B cell (primary cell): ENCODE measurements around the gene LATS1. TPM values are rescaled to one million over a fixed set of nuclear protein-coding genes. Genes with fewer than 3 reads are reported as not detected.

Source experiments
- ATAC-seq: fragments of 200-7000 bp; cut with Tn5 transposase; one replicate; pipeline ENCODE4 v1.10.0; 2021; ENCODE audit warnings: low read depth, mild to moderate bottlenecking, moderate number of reproducible peaks, moderate library complexity
- CTCF ChIA-PET: fragments of 350-600 bp; sonication (Branson Sonifier 250); formaldehyde crosslinking; loops from one replicate; lab custom pipeline; 2021; ENCODE audit warnings: antibody characterized with exemption, inconsistent platforms; lab: Charles Lee
- POLR2A ChIA-PET: fragments of 350-600 bp; sonication (Branson Sonifier 250); formaldehyde crosslinking; loops from one replicate; lab custom pipeline; 2021; ENCODE audit warnings: antibody characterized with exemption; lab: Charles Lee
- DNase-seq: peaks from one replicate; pipeline ENCODE4 v3.0.0; 2013
- H2AFZ ChIP-seq: 2 replicates; pipeline ENCODE4 v1.6.1; 2012; ENCODE audit warnings: mild to moderate bottlenecking, low read depth, low read length; ENCODE audit not compliant: insufficient read depth, poor library complexity, severe bottlenecking
- H3K27ac ChIP-seq, 2 donors: 1 replicate in 1 of 2; 2 replicates in 1 of 2; pipeline ENCODE4 v1.5.1; 2012 to 2013; ENCODE audit warnings: low read length in 2 of 2, mild to moderate bottlenecking in 2 of 2, moderate library complexity in 1 of 2
- H3K27me3 ChIP-seq, 4 experiments: fragments of 200-600 bp in 1 of 4; sonication (generic) in 1 of 4; replicated peaks in 1 of 4; 1 replicate in 2 of 4; 2 replicates in 2 of 4; pipeline versions ENCODE4 v1.6.1 to v1.7.0; 2013 to 2016; ENCODE audit warnings: low read length in 3 of 4, mild to moderate bottlenecking in 2 of 4, mixed read lengths in 1 of 4, moderate library complexity in 1 of 4; ENCODE audit not compliant: insufficient read depth in 4 of 4, control insufficient read depth in 3 of 4; ENCODE audit errors: control extremely low read depth in 1 of 4
- H3K36me3 ChIP-seq, 2 experiments: replicated peaks in 1 of 2; 1 replicate in 1 of 2; 2 replicates in 1 of 2; pipeline versions ENCODE4 v1.6.1 to v1.7.1; 2013; ENCODE audit warnings: low read length in 1 of 2; ENCODE audit not compliant: insufficient read depth in 2 of 2, control insufficient read depth in 1 of 2; ENCODE audit errors: control extremely low read depth in 1 of 2, extremely low read depth in 1 of 2
- H3K4me1 ChIP-seq, 2 donors: fragments of 200-600 bp in 1 of 2; sonication (generic) in 1 of 2; 1 replicate in 1 of 2; 2 replicates in 1 of 2; pipeline versions ENCODE4 v1.5.1 to v1.6.1; 2013 to 2017; ENCODE audit warnings: low read length in 2 of 2; ENCODE audit not compliant: control insufficient read depth in 2 of 2, insufficient read depth in 2 of 2
- H3K4me2 ChIP-seq: replicated peaks from 2 replicates; pipeline ENCODE3; 2012; ENCODE audit warnings: mild to moderate bottlenecking, low read depth, low read length; ENCODE audit not compliant: poor library complexity, severe bottlenecking
- H3K4me3 ChIP-seq, 5 experiments: fragments of 200-600 bp in 1 of 5; sonication (generic) in 1 of 5; 1 replicate in 3 of 5; 2 replicates in 2 of 5; pipeline versions ENCODE4 v1.5.1 to v1.7.0; 2011 to 2016; ENCODE audit warnings: low read length in 4 of 5, mild to moderate bottlenecking in 4 of 5, low read depth in 2 of 5, control low read depth in 1 of 5, moderate library complexity in 1 of 5; ENCODE audit not compliant: insufficient read depth in 1 of 5; ENCODE audit errors: control extremely low read depth in 1 of 5, extremely low read depth in 1 of 5
- H3K79me2 ChIP-seq: fragments of 200-600 bp; sonication (generic); one replicate; pipeline ENCODE4 v1.6.0; 2016; ENCODE audit warnings: low read length; ENCODE audit not compliant: control insufficient read depth, insufficient read depth
- H3K9ac ChIP-seq: fragments of 200-600 bp; sonication (generic); 2 replicates; pipeline ENCODE4 v1.6.1; 2017; ENCODE audit warnings: mild to moderate bottlenecking, low read length, moderate library complexity
- H3K9me3 ChIP-seq, 3 donors: one replicate each; pipeline versions ENCODE4 v1.6.1 to v1.7.1; 2013; ENCODE audit warnings: low read length in 2 of 3; ENCODE audit not compliant: control insufficient read depth in 2 of 3, insufficient read depth in 1 of 3; ENCODE audit errors: control extremely low read depth in 1 of 3
- H4K20me1 ChIP-seq: 2 replicates; pipeline ENCODE4 v1.6.0; 2012; ENCODE audit warnings: mild to moderate bottlenecking, low read length; ENCODE audit not compliant: insufficient read depth, control insufficient read depth, poor library complexity, severe bottlenecking
- H3K27ac Mint-ChIP-seq: one replicate; pipeline ENCODE4 v1.8.0; 2021; ENCODE audit warnings: mixed read lengths
- H3K27me3 Mint-ChIP-seq: one replicate; pipeline ENCODE4 v1.8.0; 2021; ENCODE audit warnings: mixed read lengths
- H3K4me1 Mint-ChIP-seq: one replicate; pipeline ENCODE4 v1.8.0; 2021; ENCODE audit warnings: mixed read lengths
- H3K4me3 Mint-ChIP-seq: one replicate; pipeline ENCODE4 v1.8.0; 2021; ENCODE audit warnings: mixed read lengths
- H3K9me3 Mint-ChIP-seq: one replicate; pipeline ENCODE4 v1.8.0; 2022; ENCODE audit warnings: mixed read lengths; ENCODE audit not compliant: insufficient read depth
- CTCF ChIP-seq: fragments of 200-600 bp; IDR thresholded peaks from one replicate; pipeline ENCODE4 v1.8.0; 2022; ENCODE audit warnings: antibody characterized with exemption, mild to moderate bottlenecking
- EZH2 ChIP-seq: IDR thresholded peaks from 2 replicates; pipeline ENCODE4 v1.6.1; 2012; ENCODE audit warnings: borderline replicate concordance, low read depth, mild to moderate bottlenecking, moderate library complexity, low read length; ENCODE audit not compliant: insufficient read depth, poor library complexity, severe bottlenecking
- WGBS: methylation state at CpG from one replicate; pipeline ENCODE4 v1.1.5; 2013; ENCODE audit warnings: missing lambda C conversion rate; ENCODE audit not compliant: insufficient coverage; 5-methylcytosine and 5-hydroxymethylcytosine counted together
- intact Hi-C: fragments of 100-400 bp; cut with micrococcal nuclease; formaldehyde crosslinking; loops from one replicate; pipeline ENCODE4 v1.10.0; 2022
- polyA plus RNA-seq: library from polyadenylated mRNA; depleted of rRNA; stranded (reverse); fragments of >200 nt; gene quantifications from 2 replicates; pipeline ENCODE4 v1.2.3, GENCODE V29; 2012
- total RNA-seq, 2 donors: library from RNA; stranded (reverse); fragments of 120-200 nt in 1 of 2; gene quantifications; 1 replicate in 1 of 2; 2 replicates in 1 of 2; pipeline versions ENCODE4 v1.2.3 to v1.2.4, GENCODE V29; 2013 to 2022

Gene LATS1
- total and polyA plus RNA-seq, 2 donors (not counting 1 experiment from before 2014, with no cell fraction given), result 11.6 to 48.0 TPM

DNA sequence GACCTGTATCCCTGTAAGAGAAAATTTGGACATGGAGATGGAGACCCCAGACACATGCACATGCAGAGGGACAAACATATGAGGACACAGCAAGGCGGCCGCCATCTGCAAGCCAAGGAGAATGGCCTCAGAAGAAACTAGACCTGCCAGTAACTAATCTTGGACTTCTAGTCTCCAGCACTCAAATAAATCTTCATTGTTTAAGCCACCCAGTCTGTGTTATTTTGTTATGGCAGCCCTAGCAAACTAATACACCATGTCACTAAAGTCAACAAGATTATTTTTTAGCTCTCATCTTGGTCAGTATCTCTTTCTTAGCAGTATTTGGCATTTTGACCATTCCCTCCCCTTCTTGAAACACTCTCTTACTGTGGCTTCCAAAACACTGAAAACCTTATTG is 26.7 kb downstream of the LATS1 start:
- Histone ChIP-seq H3K4me1 (no peaks in the 10 kb centered on the region), H4K20me1 (peaks cover 56% of the 10 kb centered on the region), H3K4me3 (no peak overlapping the region), H3K9me3 (no peaks in the 10 kb centered on the region), H2AFZ (no peak overlapping the region), H3K9ac (no peak overlapping the region), H3K36me3 (peaks cover 5 to 37% of the 10 kb centered on the region in 2 experiments), H3K79me2 (peaks cover 72% of the 10 kb centered on the region), H3K27ac (no peak overlapping the region), H3K27me3 (no peaks in the 10 kb centered on the region), H3K4me2 (no peak overlapping the region)
- no peak for DNase-seq
- TF ChIP-seq EZH2, result no peak
- no peak for TF ChIP-seq CTCF
- 89% methylated on average over 2 of the region's 2 CpGs for WGBS
- no peak for ATAC-seq
- no peaks in the 10 kb centered on the region for H3K9me3 Mint-ChIP-seq
- H3K4me3 Mint-ChIP-seq, result no peak overlapping the region
- ChIA-PET CTCF (no interaction called here), POLR2A (no interaction called here)
- no peak overlapping the region for H3K27ac Mint-ChIP-seq
- H3K27me3 Mint-ChIP-seq, result no peaks in the 10 kb centered on the region
- H3K4me1 Mint-ChIP-seq, result no peaks in the 10 kb centered on the region
- intact Hi-C loops, result no loop called here

GRCh38 chr6:149686230-149686629 is 31.7 kb downstream of the LATS1 start:
- Histone ChIP-seq H2AFZ (no peak overlapping the region), H3K4me3 (no peak overlapping the region), H3K27ac (no peak overlapping the region), H4K20me1 (peaks cover 30% of the 10 kb centered on the region), H3K79me2 (peaks cover 40% of the 10 kb centered on the region), H3K9ac (no peak overlapping the region), H3K27me3 (no peaks in the 10 kb centered on the region), H3K4me2 (no peak overlapping the region), H3K4me1 (no peaks in the 10 kb centered on the region), H3K36me3 (peaks cover 1 to 34% of the 10 kb centered on the region in 2 experiments), H3K9me3 (no peaks in the 10 kb centered on the region)
- ChIA-PET POLR2A (no interaction called here), CTCF (no interaction called here)
- WGBS, result 98% methylated on average over 5 of the region's 7 CpGs
- Mint-ChIP-seq H3K27ac (no peak overlapping the region), H3K9me3 (no peaks in the 10 kb centered on the region), H3K4me1 (peaks cover 2% of the 10 kb centered on the region), H3K4me3 (no peak overlapping the region), H3K27me3 (no peaks in the 10 kb centered on the region)
- no peak for ATAC-seq
- DNase-seq, result no peak
- TF ChIP-seq EZH2 (no peak), CTCF (no peak)
- intact Hi-C loops, result no loop called here
